ENCODE results near the gene PEMT. TPM values are rescaled to one million over a fixed set of nuclear protein-coding genes. Genes with fewer than 3 reads are reported as not detected.

Gene PEMT
- total RNA-seq, 1 donor from 2014 or later: 12.2 TPM

- Mint-ChIP-seq H3K27ac (no peak overlapping the region), H3K4me3 (no peak overlapping the region), H3K9me3 (no peaks in the 10 kb centered on the region), H3K36me3 (ENCODE audit: low read depth) (no peaks in the 10 kb centered on the region), H3K27me3 (no peaks in the 10 kb centered on the region), H3K4me1 (peaks cover 2% of the 10 kb centered on the region)
- POLR2A ChIA-PET: no interaction called here
- intact Hi-C loops (cut with micrococcal nuclease): no loop called here
- CTCF ChIA-PET: no interaction called here
- no peak for ATAC-seq (ENCODE audit: low read depth)
- no peak for DNase-seq
- TF ChIP-seq CTCF (IDR thresholded peaks at IDR 0.05): no peak
Measured at GRCh38 chr17:17553217-17554195, 38.0 kb downstream of the PEMT start.

- DNase-seq: no peak
- no peak for ATAC-seq (ENCODE audit: low read depth)
- intact Hi-C loops (cut with micrococcal nuclease): no loop called here
- ChIA-PET POLR2A (no interaction called here), CTCF (no interaction called here)
- H3K9me3 Mint-ChIP-seq: no peaks in the 10 kb centered on the region
- no peak overlapping the region for H3K4me3 Mint-ChIP-seq
- peaks cover 2% of the 10 kb centered on the region for H3K4me1 Mint-ChIP-seq
- no peaks in the 10 kb centered on the region for H3K27me3 Mint-ChIP-seq
- H3K36me3 Mint-ChIP-seq (ENCODE audit: low read depth): no peaks in the 10 kb centered on the region
- TF ChIP-seq CTCF (IDR thresholded peaks at IDR 0.05): no peak
- H3K27ac Mint-ChIP-seq: no peak overlapping the region
Measured at GRCh38 chr17:17552351-17553216, 38.9 kb downstream of the PEMT start.

- Mint-ChIP-seq H3K4me3 (no peak overlapping the region), H3K27me3 (no peaks in the 10 kb centered on the region), H3K36me3 (ENCODE audit: low read depth) (no peaks in the 10 kb centered on the region), H3K4me1 (peaks cover 2% of the 10 kb centered on the region), H3K9me3 (no peaks in the 10 kb centered on the region), H3K27ac (no peak overlapping the region)
- CTCF ChIA-PET: no interaction called here
- DNase-seq (no peak), ATAC-seq (ENCODE audit: low read depth) (no peak)
- POLR2A ChIA-PET: no interaction called here
- intact Hi-C loops (cut with micrococcal nuclease): no loop called here
- TF ChIP-seq CTCF (IDR thresholded peaks at IDR 0.05): no peak
Measured at GRCh38 chr17:17551361-17551760, 40.1 kb downstream of the PEMT start.

- DNase-seq: no peak
- intact Hi-C loops (cut with micrococcal nuclease): no loop called here
- TF ChIP-seq CTCF (IDR thresholded peaks at IDR 0.05): no peak
Measured at GRCh38 chr17:17549732-17550366, 41.7 kb downstream of the PEMT start.

More at GRCh38 chr17:17549732-17550366, 41.7 kb downstream of the PEMT start:
- POLR2A ChIA-PET: no interaction called here
- Mint-ChIP-seq H3K4me3 (no peak overlapping the region), H3K4me1 (no peaks in the 10 kb centered on the region), H3K27me3 (no peaks in the 10 kb centered on the region), H3K36me3 (ENCODE audit: low read depth) (no peaks in the 10 kb centered on the region), H3K27ac (no peak overlapping the region), H3K9me3 (no peaks in the 10 kb centered on the region)
- ATAC-seq (ENCODE audit: low read depth): no peak
- CTCF ChIA-PET: no interaction called here

Data from activated B cell treated with CpG ODN at 0.5 μM for 24 hours (primary cell).